ENCODE results near the gene CCDC146.

Gene CCDC146

GRCh38 chr7:77335581-77335980 lies 213.2 kb downstream of the CCDC146 start:
- DNase-seq: no peak

GRCh38 chr7:77337456-77337990 lies 215.1 kb downstream of the CCDC146 start:
- no peak for DNase-seq

GRCh38 chr7:77338260-77338659 lies 215.8 kb downstream of the CCDC146 start:
- no peak for DNase-seq

GRCh38 chr7:77338883-77339629 lies 216.6 kb downstream of the CCDC146 start:
- no peak for DNase-seq

GRCh38 chr7:77339726-77340125 lies 217.3 kb downstream of the CCDC146 start:
- DNase-seq: no peak
